ENCODE data around the gene NUFIP1. TPM values are rescaled to one million over a fixed set of nuclear protein-coding genes. Genes with fewer than 3 reads are reported as not detected.

The NUFIP1 gene
- total RNA-seq, 4 donors from 2014 or later, result 0.37 to 3.6 (median 1.7) TPM

DNA sequence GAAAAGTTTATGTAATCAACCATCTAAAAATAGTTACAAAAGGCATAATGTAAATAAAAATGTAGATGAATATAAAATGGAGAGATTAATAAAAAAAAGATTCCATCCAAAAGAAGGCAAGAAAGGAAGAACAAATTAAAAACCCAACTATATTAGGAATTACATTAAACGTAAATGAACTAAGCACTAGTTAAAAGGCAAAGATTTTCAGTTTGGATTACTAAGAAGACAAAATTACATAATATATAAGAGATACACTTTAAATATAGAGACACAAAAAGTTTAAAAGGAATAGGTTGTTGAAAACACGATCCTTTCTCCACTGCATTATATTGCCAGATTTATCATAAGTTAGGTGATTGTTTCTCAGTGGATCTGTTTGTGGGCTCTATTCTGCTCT lies 27.3 kb downstream of the NUFIP1 start:
- DNase-seq, result no peak
- in situ Hi-C loops (cut with MboI; ENCODE audit: low pct_ligation_motif_present in 1 of 4, low pct_unique_long_range_greater_than_20kb in 1 of 4, low sequenced_read_pairs in 3 of 4), result loop anchor here (10.0 to 25.0 kb wide), 3 partner anchors 475 to 1050 kb away; no protein-coding TSS in a partner anchor
- 92 to 98% methylated on average over 2 of the region's 2 CpGs for WGBS, 2 donors (ENCODE audit: low coverage in 1 of 2)
- peaks cover 0 to 1% (median 0%) of the 10 kb centered on the region in 4 donors for H3K4me1 ChIP-seq
- TF ChIP-seq POLR2A (IDR thresholded peaks at IDR 0.05) (no peak), POLR2AphosphoS5 (IDR thresholded peaks at IDR 0.05) (no peak), EP300 (IDR thresholded peaks at IDR 0.05; ENCODE audit: low read depth) (no peak)
- TF ChIP-seq, protein P1, sequence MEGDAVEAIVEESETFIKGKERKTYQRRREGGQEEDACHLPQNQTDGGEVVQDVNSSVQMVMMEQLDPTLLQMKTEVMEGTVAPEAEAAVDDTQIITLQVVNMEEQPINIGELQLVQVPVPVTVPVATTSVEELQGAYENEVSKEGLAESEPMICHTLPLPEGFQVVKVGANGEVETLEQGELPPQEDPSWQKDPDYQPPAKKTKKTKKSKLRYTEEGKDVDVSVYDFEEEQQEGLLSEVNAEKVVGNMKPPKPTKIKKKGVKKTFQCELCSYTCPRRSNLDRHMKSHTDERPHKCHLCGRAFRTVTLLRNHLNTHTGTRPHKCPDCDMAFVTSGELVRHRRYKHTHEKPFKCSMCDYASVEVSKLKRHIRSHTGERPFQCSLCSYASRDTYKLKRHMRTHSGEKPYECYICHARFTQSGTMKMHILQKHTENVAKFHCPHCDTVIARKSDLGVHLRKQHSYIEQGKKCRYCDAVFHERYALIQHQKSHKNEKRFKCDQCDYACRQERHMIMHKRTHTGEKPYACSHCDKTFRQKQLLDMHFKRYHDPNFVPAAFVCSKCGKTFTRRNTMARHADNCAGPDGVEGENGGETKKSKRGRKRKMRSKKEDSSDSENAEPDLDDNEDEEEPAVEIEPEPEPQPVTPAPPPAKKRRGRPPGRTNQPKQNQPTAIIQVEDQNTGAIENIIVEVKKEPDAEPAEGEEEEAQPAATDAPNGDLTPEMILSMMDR (IDR thresholded peaks at IDR 0.05), result no peak
- H3K9me3 ChIP-seq, result peaks cover 0 to 5% of the 10 kb centered on the region in 2 donors
- H3K27me3 ChIP-seq, result no peaks in the 10 kb centered on the region
- peaks cover 1 to 35% (median 13%) of the 10 kb centered on the region in 4 donors for H3K36me3 ChIP-seq
- H3K27ac ChIP-seq, result no peak overlapping the region
- intact Hi-C loops (cut with DNase I; ENCODE audit: low total_unique reads), result loop anchor here (10.0 kb wide), 1 partner anchor 1077 kb away; no protein-coding TSS in a partner anchor
- H3K4me3 ChIP-seq, result no peak overlapping the region

DNA sequence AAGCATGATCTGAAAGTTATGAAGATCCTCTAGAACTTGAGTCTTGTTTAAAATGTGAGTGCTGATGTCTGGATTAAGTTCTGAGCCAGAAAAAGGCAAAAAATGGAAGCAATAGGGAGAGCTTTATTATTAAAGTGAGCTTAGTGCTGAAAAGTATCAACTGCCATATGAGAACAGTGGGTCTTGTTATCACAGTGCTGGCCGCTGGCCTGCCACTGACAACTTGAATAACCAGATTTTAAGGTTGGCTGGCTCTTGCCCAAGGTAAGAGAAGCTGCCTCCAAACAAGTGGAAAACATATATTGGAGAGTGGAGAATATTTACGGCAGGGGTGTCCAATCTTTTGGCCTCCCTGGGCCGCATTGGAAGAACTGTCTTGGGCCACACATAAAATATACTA lies 33.9 kb downstream of the NUFIP1 start:
- no peaks in the 10 kb centered on the region for H3K4me1 ChIP-seq
- WGBS, 2 donors (ENCODE audit: low coverage in 1 of 2), result 64 to 72% methylated on average over 2 to 3 of the region's 3 CpGs
- H3K36me3 ChIP-seq, result no peaks in the 10 kb centered on the region
- intact Hi-C loops (cut with DNase I; ENCODE audit: low total_unique reads) (no loop called here), in situ Hi-C loops (cut with MboI; ENCODE audit: low pct_ligation_motif_present in 1 of 4, low pct_unique_long_range_greater_than_20kb in 1 of 4, low sequenced_read_pairs in 3 of 4) (loop anchor here (25.0 kb wide), 2 partner anchors 468 to 1043 kb away; no protein-coding TSS in a partner anchor)
- H3K4me3 ChIP-seq, result no peak overlapping the region
- H3K27ac ChIP-seq, result no peak overlapping the region
- TF ChIP-seq EP300 (IDR thresholded peaks at IDR 0.05; ENCODE audit: low read depth) (no peak), POLR2AphosphoS5 (IDR thresholded peaks at IDR 0.05) (no peak)
- TF ChIP-seq, protein P1 (IDR thresholded peaks at IDR 0.05), result no peak
- no peak for DNase-seq
- H3K27me3 ChIP-seq, result no peaks in the 10 kb centered on the region
- no peaks in the 10 kb centered on the region for H3K9me3 ChIP-seq

DNA sequence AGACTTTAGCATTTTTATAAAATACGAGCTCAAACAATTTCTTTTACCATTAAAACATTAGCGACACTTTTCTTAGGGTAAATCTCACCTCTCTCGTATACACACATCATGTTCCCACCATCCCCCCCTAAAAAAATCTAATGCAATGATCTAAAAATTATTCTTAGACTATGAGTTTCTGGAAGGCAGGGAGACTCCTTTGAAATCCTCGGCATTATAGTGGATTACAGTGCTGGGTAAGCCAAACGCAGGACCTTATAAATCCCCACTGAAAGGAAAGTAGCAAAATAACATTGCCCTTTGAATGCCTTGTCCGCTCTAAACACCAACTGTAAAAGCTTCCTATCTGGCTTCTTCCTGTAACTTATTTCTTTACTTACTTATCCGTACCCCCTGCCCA lies 35.0 kb downstream of the NUFIP1 start:
- Histone ChIP-seq H3K27ac (no peak overlapping the region), H3K4me1 (no peaks in the 10 kb centered on the region), H3K27me3 (no peaks in the 10 kb centered on the region), H3K9me3 (no peaks in the 10 kb centered on the region), H3K36me3 (no peaks in the 10 kb centered on the region), H3K4me3 (no peak overlapping the region)
- in situ Hi-C loops (cut with MboI; ENCODE audit: low pct_ligation_motif_present in 1 of 4, low pct_unique_long_range_greater_than_20kb in 1 of 4, low sequenced_read_pairs in 3 of 4), result loop anchor here (25.0 kb wide), 2 partner anchors 467 to 1042 kb away; no protein-coding TSS in a partner anchor
- 97% methylated on average over 7 of the region's 7 CpGs for WGBS, 2 donors (ENCODE audit: low coverage in 1 of 2)
- intact Hi-C loops (cut with DNase I; ENCODE audit: low total_unique reads), result no loop called here
- TF ChIP-seq POLR2A (IDR thresholded peaks at IDR 0.05) (no peak), EP300 (IDR thresholded peaks at IDR 0.05; ENCODE audit: low read depth) (no peak), POLR2AphosphoS5 (IDR thresholded peaks at IDR 0.05) (no peak)
- TF ChIP-seq, protein P1 (IDR thresholded peaks at IDR 0.05), result no peak
- DNase-seq, result no peak

DNA sequence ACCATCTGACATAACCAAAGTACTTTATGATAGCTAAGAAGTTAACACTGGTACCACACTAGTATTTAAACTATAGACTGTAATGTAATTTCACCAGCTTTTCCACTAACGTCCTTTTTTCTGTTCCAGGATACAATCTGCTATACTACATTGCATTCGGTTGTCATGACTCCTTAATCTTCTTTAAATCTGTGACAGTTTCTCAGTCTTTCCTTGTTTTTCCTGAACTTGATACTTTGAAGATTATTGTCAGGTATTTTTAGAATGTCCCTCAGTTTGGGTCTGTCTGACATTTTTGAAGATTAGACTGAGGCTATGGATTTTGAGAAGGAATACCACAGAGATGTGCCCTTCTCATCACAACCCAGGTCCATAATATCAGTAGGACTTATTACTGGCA lies 36.6 kb downstream of the NUFIP1 start:
- TF ChIP-seq EP300 (IDR thresholded peaks at IDR 0.05; ENCODE audit: low read depth) (no peak), POLR2A (IDR thresholded peaks at IDR 0.05) (no peak), POLR2AphosphoS5 (IDR thresholded peaks at IDR 0.05) (no peak)
- TF ChIP-seq, protein P1 (IDR thresholded peaks at IDR 0.05), result no peak
- in situ Hi-C loops (cut with MboI; ENCODE audit: low pct_ligation_motif_present in 1 of 4, low pct_unique_long_range_greater_than_20kb in 1 of 4, low sequenced_read_pairs in 3 of 4) (loop anchor here (25.0 kb wide), 2 partner anchors 465 to 1040 kb away; no protein-coding TSS in a partner anchor), intact Hi-C loops (cut with DNase I; ENCODE audit: low total_unique reads) (no loop called here)
- 89% methylated on average over 2 of the region's 2 CpGs; no CpG with 5 or more reads in 1 of the 2 donors for WGBS, 2 donors (ENCODE audit: low coverage in 1 of 2)
- DNase-seq, result no peak
- Histone ChIP-seq H3K9me3 (no peaks in the 10 kb centered on the region), H3K27me3 (no peaks in the 10 kb centered on the region), H3K4me3 (no peak overlapping the region), H3K4me1 (no peaks in the 10 kb centered on the region), H3K27ac (no peak overlapping the region), H3K36me3 (no peaks in the 10 kb centered on the region)

All from transverse colon (tissue), 4 donors.